HepG2 (cell line): ENCODE measurements around the gene ST3GAL2. TPM values are rescaled to one million over a fixed set of nuclear protein-coding genes. Genes with fewer than 3 reads are reported as not detected.
A peak's percentile ranks its signal among the peaks of the same experiment; 100 is the strongest.

ENCODE experiments used
- BCL6 ChIP-seq: IDR thresholded peaks from 2 replicates; pipeline ENCODE4 v1.6.1; 2016; ENCODE audit warnings: missing genetic modification reagents, missing compliant biosample characterization
- FIP1L1 ChIP-seq: fragments of 200-400 bp; formaldehyde crosslinking; IDR thresholded peaks from 2 replicates; pipeline ENCODE4 v1.6.1; 2018; ENCODE audit warnings: low read depth, mild to moderate bottlenecking, low read length, moderate library complexity, borderline replicate concordance; ENCODE audit not compliant: insufficient read depth
- JDP2 ChIP-seq: sonication (generic); formaldehyde crosslinking; IDR thresholded peaks from 2 replicates; pipeline ENCODE4 v1.8.1; 2022; ENCODE audit warnings: missing genetic modification reagents, borderline replicate concordance
- MED8 ChIP-seq: sonication (generic); formaldehyde crosslinking; IDR thresholded peaks from 2 replicates; pipeline ENCODE4 v1.8.1; 2023; ENCODE audit warnings: mild to moderate bottlenecking, missing genetic modification reagents; ENCODE audit not compliant: insufficient replicate concordance
- MEIS1 ChIP-seq: sonication (generic); formaldehyde crosslinking; IDR thresholded peaks from 2 replicates; pipeline ENCODE4 v1.9.0; 2021; ENCODE audit warnings: mild to moderate bottlenecking, missing genetic modification reagents, moderate library complexity, borderline replicate concordance
- NCOR1 ChIP-seq: fragments of 200-600 bp; sonication (generic); IDR thresholded peaks from 2 replicates; pipeline ENCODE4 v1.7.0; 2017; ENCODE audit warnings: antibody characterized with exemption, low read length, borderline replicate concordance
- NFRKB ChIP-seq: fragments of 450-650 bp; IDR thresholded peaks from 2 replicates; pipeline ENCODE4 v1.6.1; 2017
- PAF1 ChIP-seq: IDR thresholded peaks from 2 replicates; pipeline ENCODE4 v1.6.1; 2016; ENCODE audit warnings: missing genetic modification reagents, missing compliant biosample characterization
- PAWR ChIP-seq: sonication (generic); formaldehyde crosslinking; IDR thresholded peaks from 2 replicates; pipeline ENCODE4 v1.4.0; 2020; ENCODE audit warnings: missing genetic modification reagents, mild to moderate bottlenecking, borderline replicate concordance
- PRDM10 ChIP-seq: sonication (generic); formaldehyde crosslinking; IDR thresholded peaks from 2 replicates; pipeline ENCODE4 v1.4.0; 2020; ENCODE audit warnings: low read depth, missing genetic modification reagents
- RARA ChIP-seq: IDR thresholded peaks from 2 replicates; pipeline ENCODE4 v1.6.1; 2016; ENCODE audit warnings: missing genetic modification reagents, missing compliant biosample characterization
- RBM22 ChIP-seq: fragments of 200-400 bp; formaldehyde crosslinking; optimal IDR thresholded peaks from 2 replicates; pipeline ENCODE3; 2017; ENCODE audit warnings: mild to moderate bottlenecking, low read length, moderate library complexity
- RFX3 ChIP-seq: IDR thresholded peaks from 2 replicates; pipeline ENCODE4 v1.6.1; 2016; ENCODE audit warnings: missing biosample characterization, missing genetic modification reagents
- SMARCE1 ChIP-seq: fragments of 450-650 bp; IDR thresholded peaks from 2 replicates; pipeline ENCODE4 v1.6.1; 2017; ENCODE audit warnings: borderline replicate concordance
- SNAPC2 ChIP-seq: sonication (generic); formaldehyde crosslinking; IDR thresholded peaks from 2 replicates; pipeline ENCODE4 v1.8.1; 2022; ENCODE audit warnings: mild to moderate bottlenecking, missing genetic modification reagents
- SRY ChIP-seq: sonication (generic); formaldehyde crosslinking; IDR thresholded peaks from 2 replicates; pipeline ENCODE4 v1.8.0; 2022; ENCODE audit warnings: mild to moderate bottlenecking, missing genetic modification reagents
- TAF15 ChIP-seq: fragments of 200-400 bp; formaldehyde crosslinking; IDR thresholded peaks from one replicate; pipeline ENCODE4 v1.6.1; 2018; ENCODE audit warnings: mild to moderate bottlenecking, low read depth, low read length; ENCODE audit not compliant: poor library complexity, severe bottlenecking
- TEAD2 ChIP-seq: sonication (generic); formaldehyde crosslinking; IDR thresholded peaks from 2 replicates; pipeline ENCODE4 v1.9.0; 2021; ENCODE audit warnings: missing genetic modification reagents
- ZBTB25 ChIP-seq: IDR thresholded peaks from 2 replicates; pipeline ENCODE4 v1.6.1; 2018; ENCODE audit warnings: missing genetic modification reagents
- ZBTB7B ChIP-seq: sonication (generic); formaldehyde crosslinking; IDR thresholded peaks from 2 replicates; pipeline ENCODE4 v1.4.0; 2020; ENCODE audit warnings: missing genetic modification reagents
- ZNF24 ChIP-seq: fragments of 450-650 bp; IDR thresholded peaks from 2 replicates; pipeline ENCODE4 v1.6.1; 2017; ENCODE audit warnings: antibody characterized with exemption, mild to moderate bottlenecking
- ZNF331 ChIP-seq: sonication (generic); formaldehyde crosslinking; IDR thresholded peaks from 2 replicates; pipeline ENCODE4 v1.4.0; 2020; ENCODE audit warnings: missing genetic modification reagents
- ZNF639 ChIP-seq: conservative IDR thresholded peaks from 2 replicates; pipeline ENCODE4 v1.6.1; 2018; ENCODE audit warnings: missing genetic modification reagents
- ZNF652 ChIP-seq: IDR thresholded peaks from 2 replicates; pipeline ENCODE4 v1.6.1; 2016; ENCODE audit warnings: low read depth, borderline replicate concordance
- ZNF841 ChIP-seq: sonication (generic); formaldehyde crosslinking; IDR thresholded peaks from 2 replicates; pipeline ENCODE4 v1.8.1; 2023; ENCODE audit warnings: missing genetic modification reagents, borderline replicate concordance
- polyA plus RNA-seq, 8 experiments: library from polyadenylated mRNA; depleted of rRNA in 3 of 8; stranded (reverse) in 7 of 8; unstranded in 1 of 8; fragments of >200 nt; fragmentation: Illumina TruSeq in 4 of 8; extraction: Trizol in 4 of 8; gene quantifications; 2 replicates each; pipeline versions ENCODE4 v1.2.1 to v1.2.3, GENCODE V29; 2011 to 2016; ENCODE audit warnings: low read depth in 4 of 8, missing spikeins in 1 of 8, mixed read lengths in 1 of 8; ENCODE audit not compliant: insufficient read depth in 1 of 8
- total RNA-seq, 5 experiments: library from RNA; depleted of rRNA; stranded (reverse); fragments of >200 nt; fragmentation: Illumina TruSeq; extraction: Trizol; gene quantifications; 2 replicates each; pipeline ENCODE4 v1.2.3, GENCODE V29; 2016; ENCODE audit warnings: low read depth in 1 of 5

Gene ST3GAL2
- total and polyA plus RNA-seq, 2 of the 13 experiments (the other 11 are each of a cell fraction or from before 2014, with no cell fraction given): 16.3 to 24.9 TPM

- TF ChIP-seq TAF15: peak; percentile 87
- no peak; the same call in 1 of the 2 replicates for TF ChIP-seq FIP1L1
- no peak for TF ChIP-seq RFX3 (CRISPR knock-in tag)
- no peak; the same call in 1 of the 2 replicates for TF ChIP-seq PRDM10 (CRISPR knock-in tag)
- TF ChIP-seq TEAD2 (CRISPR knock-in tag): peak; percentile 89; the same call in 1 of the 2 replicates
- peak; percentile 77; the same call in 1 of the 2 replicates for TF ChIP-seq ZNF331 (CRISPR knock-in tag)
- TF ChIP-seq SNAPC2 (CRISPR knock-in tag): peak; percentile 51; the same call in 1 of the 2 replicates
- no peak for TF ChIP-seq SMARCE1
- TF ChIP-seq JDP2 (CRISPR knock-in tag): peak; percentile 47; the same call in 1 of the 2 replicates
- TF ChIP-seq ZBTB7B (CRISPR knock-in tag): peak; percentile 61
- TF ChIP-seq NCOR1: peak; percentile 42; the same call in 1 of the 2 replicates
- TF ChIP-seq PAWR (CRISPR knock-in tag): 0 out of 2 replicates have a peak, but pooled peaks have one; percentile 39
- peak; percentile 11 for TF ChIP-seq MED8 (CRISPR knock-in tag)
- TF ChIP-seq RBM22: peak; percentile 94
- no peak for TF ChIP-seq MEIS1 (CRISPR knock-in tag)
- no peak for TF ChIP-seq NFRKB
- peak; percentile 97 for TF ChIP-seq SRY (CRISPR knock-in tag)
- peak; percentile 24; the same call in 1 of the 2 replicates for TF ChIP-seq ZNF652
- 0 out of 2 replicates have a peak, but pooled peaks have one; percentile 39 for TF ChIP-seq ZNF841 (CRISPR knock-in tag)
- TF ChIP-seq RARA (CRISPR knock-in tag): peak; percentile 33; the same call in 1 of the 2 replicates
- TF ChIP-seq BCL6 (CRISPR knock-in tag): 0 out of 2 replicates have a peak, but pooled peaks have one; percentile 8
- TF ChIP-seq ZNF24: no peak
- peak; percentile 84 for TF ChIP-seq ZNF639 (CRISPR knock-in tag)
- peak; percentile 79; the same call in 1 of the 2 replicates for TF ChIP-seq PAF1 (CRISPR knock-in tag)
- TF ChIP-seq ZBTB25 (CRISPR knock-in tag): no peak
Observed at GRCh38 chr16:70380919-70381603, 57.8 kb downstream of the ST3GAL2 start (continued).
